M059J (cell line): ENCODE measurements around the gene IRAK4. TPM values are rescaled to one million over a fixed set of nuclear protein-coding genes. Genes with fewer than 3 reads are reported as not detected.
"Not testable (repeated sequence)": the region's sequence is repeated elsewhere in the genome, so short reads cannot be mapped to it uniquely, and the experiment has no call there.

Experiments used
- DNase-seq: peaks from one replicate; pipeline ENCODE4 v3.0.0-alpha.2; 2012; ENCODE audit warnings: low read depth
- total RNA-seq: library from RNA; depleted of rRNA; stranded (reverse); fragments of >200 nt; shearing (Covaris generic); gene quantifications from 2 replicates; pipeline ENCODE4 v1.2.3, GENCODE V29; 2014; rRNA removed

Gene IRAK4
- total RNA-seq, result 21.9 and 38.1 TPM in 2 replicates

DNA sequence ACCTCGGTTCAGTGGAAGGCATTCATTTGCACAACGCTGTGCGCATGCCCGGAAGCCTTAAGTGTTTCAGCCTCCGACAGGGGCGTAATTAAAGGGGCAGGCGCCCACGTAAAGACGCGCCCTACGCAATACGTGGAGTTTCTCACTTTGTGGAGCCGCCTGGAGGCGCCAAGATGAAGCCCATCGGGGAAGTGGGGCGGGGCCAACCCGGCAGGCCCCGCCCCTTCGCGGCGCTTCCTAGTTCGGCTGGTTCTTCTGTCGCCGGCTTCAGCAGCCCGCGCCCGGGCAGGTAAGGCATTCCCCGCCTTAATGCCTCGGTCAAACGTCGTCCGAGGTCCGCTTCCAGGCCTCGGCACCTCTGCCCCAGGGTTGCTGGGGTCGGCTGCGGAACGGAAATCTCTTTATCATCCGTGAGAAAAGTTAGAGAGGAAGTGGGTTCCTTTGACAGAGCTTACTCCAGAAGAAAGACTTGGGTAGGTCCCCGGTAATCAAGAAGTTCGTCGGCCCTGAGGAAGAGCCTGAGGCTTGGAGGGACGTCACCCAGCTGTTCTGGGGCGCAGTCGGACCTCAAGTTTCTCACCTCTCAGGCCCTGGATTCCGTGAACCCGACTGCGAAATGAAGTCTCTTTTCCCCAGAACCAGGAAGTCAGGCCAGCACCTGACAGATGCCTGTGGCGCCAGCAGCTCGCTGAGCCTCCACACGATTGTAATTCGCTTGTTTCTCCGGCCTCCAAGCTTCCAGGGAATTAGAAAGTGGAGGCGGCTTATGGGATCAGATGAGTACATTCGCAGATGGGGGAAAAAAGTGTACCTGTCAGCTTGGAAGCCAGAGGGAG lies at the start of gene IRAK4, which contains the start of gene PUS7L:
Gene IRAK4, plus strand, starts transcription at position 224 of the 836 bp plus-strand sequence. CDS start 9,161 bp downstream, outside the sequence.
Gene PUS7L, minus strand, starts transcription at position 63 of the 836 bp plus-strand sequence. CDS start 3,545 bp downstream, outside the sequence.
- peak; percentile 96 for DNase-seq

DNA sequence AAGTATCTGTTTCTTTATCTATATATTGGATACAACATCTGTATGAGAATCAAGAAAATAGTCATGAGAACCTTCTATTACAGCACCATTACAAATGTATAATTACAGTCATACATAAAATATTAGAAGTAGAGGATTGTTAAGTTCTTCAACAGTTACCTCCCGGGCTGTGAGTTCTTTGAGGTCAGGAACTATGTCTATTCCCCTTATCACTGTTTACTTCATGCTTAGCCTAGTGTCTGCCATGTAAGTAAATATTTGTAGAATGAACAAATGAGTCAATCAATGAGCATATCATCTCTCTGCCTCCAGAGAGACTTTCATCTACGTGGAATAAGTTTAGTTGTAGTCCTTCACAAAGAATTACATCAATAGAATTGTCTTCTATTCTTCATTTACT lies 47.4 kb upstream of the IRAK4 start:
- no peak for DNase-seq

DNA sequence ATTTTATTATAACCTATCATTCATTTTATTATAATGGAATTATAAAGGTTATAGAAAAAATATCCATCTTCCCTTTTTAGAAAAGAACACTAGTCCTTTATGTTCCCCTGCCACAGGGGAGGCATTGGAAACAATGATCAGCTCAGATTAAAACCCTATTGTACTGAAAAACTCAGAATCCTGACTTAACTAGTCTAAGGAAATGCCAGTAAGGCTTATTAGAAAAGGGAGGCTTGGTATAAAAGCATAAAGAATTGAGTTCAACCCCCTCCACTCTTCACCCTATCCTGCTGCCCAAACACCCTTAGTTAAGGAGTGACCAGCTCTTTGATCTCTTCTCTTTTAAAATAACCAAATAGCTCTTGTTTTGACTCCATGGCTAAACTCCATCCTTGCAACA lies 36.1 kb upstream of the IRAK4 start:
- DNase-seq, result no peak

GRCh38 chr12:43723134-43723533 lies 35.6 kb upstream of the IRAK4 start:
- no peak for DNase-seq

DNA sequence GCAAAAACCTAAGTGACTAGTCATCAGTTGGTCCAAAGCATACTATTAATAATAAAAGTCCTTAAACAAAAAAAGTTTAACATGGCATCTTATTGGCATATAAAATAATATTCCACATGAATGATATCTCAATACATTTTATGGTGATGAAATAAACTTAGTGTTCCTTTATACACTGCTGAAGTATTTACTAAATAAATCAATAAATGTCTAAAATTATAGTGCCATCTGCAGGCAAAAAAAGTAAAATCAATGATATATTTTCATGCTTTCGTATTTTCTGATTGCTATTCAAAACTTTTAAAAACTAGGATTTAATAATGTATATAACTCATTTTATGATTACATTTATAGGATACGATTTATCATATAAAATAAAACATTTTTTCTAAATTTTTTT lies 30.6 kb upstream of the IRAK4 start:
- DNase-seq, result no peak

GRCh38 chr12:43728698-43729097 lies 30.1 kb upstream of the IRAK4 start:
- DNase-seq, result no peak

- no peak for DNase-seq
Observed at GRCh38 chr12:43730283-43730682, 28.5 kb upstream of the IRAK4 start.

- no peak for DNase-seq
Observed at GRCh38 chr12:43733687-43734086, 25.1 kb upstream of the IRAK4 start.

GRCh38 chr12:43736927-43737440 lies 21.8 kb upstream of the IRAK4 start:
- no peak for DNase-seq

DNA sequence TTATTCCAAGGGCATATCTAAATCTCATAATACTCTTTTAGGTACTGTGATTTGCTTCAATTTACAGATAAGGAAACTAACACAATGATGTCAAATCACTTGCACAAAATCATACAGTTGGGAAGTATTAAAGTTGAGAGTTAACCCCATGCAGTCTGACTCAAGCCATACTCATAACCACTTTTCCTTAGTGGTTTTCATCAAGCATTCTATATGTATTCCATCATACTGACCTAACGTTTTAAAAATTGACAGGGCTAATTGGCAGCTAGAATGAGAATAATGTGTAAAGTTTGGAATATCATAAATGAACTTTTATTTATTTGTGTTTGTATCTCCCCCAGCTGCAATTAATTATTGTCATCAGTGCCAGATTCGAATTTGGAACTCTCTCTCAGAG lies 21.1 kb upstream of the IRAK4 start:
- peak; percentile 53 for DNase-seq

- peak; percentile 22 for DNase-seq
Observed at GRCh38 chr12:43740511-43741100, 18.1 kb upstream of the IRAK4 start.

GRCh38 chr12:43742106-43742505 lies 16.6 kb upstream of the IRAK4 start:
- peak; percentile 76 for DNase-seq

DNA sequence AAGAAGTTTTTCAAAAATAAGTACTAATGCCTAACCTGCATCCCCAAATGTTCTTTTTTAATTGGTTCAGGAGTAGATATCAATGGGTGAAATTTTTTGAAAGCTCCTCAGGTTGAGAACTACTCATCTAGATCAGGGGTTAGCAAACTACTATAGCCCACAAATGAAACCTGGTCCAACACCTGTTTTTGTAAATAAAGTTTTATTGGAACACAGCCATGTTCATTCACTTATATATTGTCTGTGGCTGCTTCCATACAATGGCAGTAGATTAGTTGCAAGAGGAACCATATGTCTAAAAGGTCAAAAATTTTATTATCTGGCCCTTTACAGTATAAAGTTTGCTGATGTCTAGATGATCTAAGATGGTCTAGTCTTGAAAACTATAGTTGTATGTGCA lies 13.9 kb upstream of the IRAK4 start:
- DNase-seq, result no peak

DNA sequence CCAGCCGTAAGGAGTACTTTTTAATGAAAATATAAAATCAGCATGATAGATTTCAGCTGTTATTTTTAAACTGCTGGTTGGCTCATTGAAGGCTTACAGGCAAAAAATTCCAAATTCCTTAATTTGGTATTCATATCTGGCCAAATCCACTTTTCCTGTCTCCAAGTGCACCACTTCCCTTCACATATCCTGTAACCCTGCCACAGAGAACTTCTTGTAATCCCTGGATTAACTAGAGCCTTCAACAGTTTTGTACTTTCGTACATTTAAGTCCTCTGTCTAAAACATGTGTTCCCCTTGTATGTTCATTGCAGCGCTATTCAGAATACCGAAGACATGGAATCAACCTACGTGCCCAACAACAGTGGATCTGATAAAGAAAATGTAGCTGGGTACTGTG lies 9.7 kb upstream of the IRAK4 start:
- DNase-seq, result no peak

- DNase-seq, result no peak
Observed at GRCh38 chr12:43750814-43751213, 7.9 kb upstream of the IRAK4 start.

DNA sequence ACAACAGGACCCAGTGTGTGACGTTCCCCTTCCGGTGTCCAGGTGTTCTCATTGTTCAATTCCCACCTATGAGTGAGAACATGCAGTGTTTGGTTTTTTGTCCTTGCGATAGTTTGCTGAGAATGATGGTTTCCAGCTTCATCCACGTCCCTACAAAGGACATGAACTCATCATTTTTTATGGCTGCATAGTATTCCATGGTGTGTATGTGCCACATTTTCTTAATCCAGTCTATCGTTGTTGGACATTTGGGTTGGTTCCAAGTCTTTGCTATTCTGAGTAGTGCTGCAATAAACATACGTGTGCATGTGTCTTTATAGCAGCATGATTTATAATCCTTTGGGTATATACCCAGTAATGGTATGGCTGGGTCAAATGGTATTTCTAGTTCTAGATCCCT lies 7.4 kb upstream of the IRAK4 start:
- DNase-seq, result not testable (repeated sequence)

GRCh38 chr12:43754015-43754414 lies 4.7 kb upstream of the IRAK4 start:
- DNase-seq, result no peak

DNA sequence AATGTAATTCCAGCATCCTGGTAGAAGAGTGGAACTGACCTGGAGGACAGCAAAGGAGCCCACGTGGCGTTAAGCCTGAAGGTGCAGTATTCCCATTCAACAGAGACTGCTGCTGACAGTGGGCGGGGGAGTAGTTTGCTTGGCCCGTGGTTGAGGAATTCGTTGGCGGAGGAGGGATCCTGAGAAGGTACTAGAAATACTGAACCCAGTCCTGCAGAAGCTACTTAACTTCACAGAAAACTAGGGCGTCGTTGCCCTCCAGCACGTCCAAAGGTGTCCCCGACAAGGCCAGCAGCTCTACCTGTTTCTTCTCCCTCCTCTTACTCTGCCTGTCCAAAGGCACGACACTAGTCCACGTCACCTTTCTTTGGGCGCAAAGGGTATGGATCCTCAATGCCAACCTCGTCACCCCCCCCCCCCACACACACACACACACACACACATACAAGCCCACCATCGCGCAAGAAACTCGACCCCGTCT lies 464 bp upstream of the IRAK4 start:
- DNase-seq, result peak; percentile 42

GRCh38 chr12:43760396-43760795 lies 1.6 kb downstream of the IRAK4 start:
- no peak for DNase-seq

DNA sequence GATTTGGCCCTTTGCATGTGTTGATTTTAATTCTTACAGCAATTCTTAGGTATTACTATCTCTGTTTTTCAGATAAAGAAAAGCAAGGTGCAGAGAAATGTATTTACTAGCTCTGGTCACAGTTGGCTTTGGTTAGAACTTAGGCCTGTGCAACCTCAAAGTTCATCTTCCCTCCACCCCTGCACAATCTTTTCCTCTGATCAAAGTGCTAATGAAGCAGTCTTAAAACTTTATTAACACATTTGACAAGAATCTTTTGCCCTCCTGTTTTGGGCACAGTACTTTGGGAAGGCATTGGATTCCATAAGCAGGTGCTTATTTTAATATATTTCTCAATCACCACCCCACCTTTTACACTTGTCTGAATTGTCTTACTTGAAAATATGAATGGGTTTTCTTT lies 2.7 kb downstream of the IRAK4 start:
- DNase-seq, result no peak

DNA sequence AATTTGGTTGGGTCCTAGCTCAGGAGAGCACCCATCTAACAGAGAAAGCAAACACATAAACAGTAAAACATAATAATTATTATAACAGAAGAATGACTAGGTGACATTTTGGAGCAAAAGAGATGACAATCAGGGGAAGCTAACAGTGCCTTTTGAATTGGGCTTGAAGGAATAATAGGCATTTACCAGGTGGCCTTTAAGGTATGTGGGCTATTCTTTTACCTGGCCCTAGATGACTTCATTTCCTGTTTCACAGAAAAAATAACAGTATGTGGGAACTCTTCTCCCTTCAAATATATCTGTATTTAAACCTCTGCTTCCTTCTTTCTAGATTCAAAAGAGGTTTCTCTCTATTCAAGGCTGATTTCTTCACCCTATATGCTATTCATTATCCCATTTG lies 3.8 kb downstream of the IRAK4 start:
- no peak for DNase-seq

DNA sequence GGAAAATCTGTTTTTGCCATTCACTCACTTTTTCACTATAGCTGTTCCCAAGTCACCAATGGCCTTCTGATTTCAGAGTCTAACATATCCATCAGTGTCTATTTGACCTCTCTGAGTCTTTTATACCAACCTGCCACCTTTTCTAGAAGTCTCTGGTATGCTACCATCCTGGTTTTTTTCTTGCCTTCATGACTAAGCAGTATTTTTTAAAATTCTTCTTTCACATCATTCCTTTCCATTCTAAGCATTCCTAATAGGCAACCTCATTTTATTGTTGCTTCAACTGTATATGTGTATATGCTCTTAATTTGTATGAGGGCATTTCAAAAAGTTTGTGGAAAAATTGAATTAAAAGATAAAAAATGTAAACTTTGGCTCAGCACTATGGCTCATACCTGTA lies 5.0 kb downstream of the IRAK4 start:
- no peak for DNase-seq

- no peak for DNase-seq
Observed at GRCh38 chr12:43764528-43764927, 5.8 kb downstream of the IRAK4 start.
